Lower lobe of right lung (tissue), 2 donors: ENCODE results near the gene DRC1. TPM values are rescaled to one million over a fixed set of nuclear protein-coding genes. Genes with fewer than 3 reads are reported as not detected.

ENCODE experiments used
- ATAC-seq, 2 donors: fragments of 200-7000 bp; cut with Tn5 transposase; one replicate each; pipeline ENCODE4 v1.9.1; 2020 to 2022; ENCODE audit warnings: mild to moderate bottlenecking in 2 of 2, moderate library complexity in 2 of 2
- DNase-seq: peaks from one replicate; pipeline ENCODE4 v3.0.0-alpha.2; 2020
- H3K27ac ChIP-seq: fragments of 200-600 bp; one replicate; pipeline ENCODE4 v1.8.0; 2022
- H3K27me3 ChIP-seq: fragments of 200-600 bp; one replicate; pipeline ENCODE4 v1.8.0; 2022; ENCODE audit warnings: low read depth
- H3K36me3 ChIP-seq: fragments of 200-600 bp; one replicate; pipeline ENCODE4 v1.8.0; 2022; ENCODE audit warnings: mild to moderate bottlenecking
- H3K4me1 ChIP-seq: fragments of 200-600 bp; one replicate; pipeline ENCODE4 v1.8.0; 2022
- H3K4me3 ChIP-seq: fragments of 200-600 bp; one replicate; pipeline ENCODE4 v1.8.0; 2022; ENCODE audit warnings: mild to moderate bottlenecking
- H3K9me3 ChIP-seq: fragments of 200-600 bp; one replicate; pipeline ENCODE4 v1.8.0; 2022
- intact Hi-C: fragments of 100-400 bp; cut with DNase I; formaldehyde crosslinking; loops from one replicate; pipeline ENCODE4 v1.11.0; 2022
- total RNA-seq: library from RNA; stranded (reverse); fragmentation: NEBNext Ultra II Directional; extraction: Animal tissue kit (Norgen Biotek cat#: 25700); gene quantifications from one replicate; pipeline ENCODE4 v1.2.1, GENCODE V29; 2021
- TF ChIP-seq, protein P1 (sequence below): fragments of 200-600 bp; IDR thresholded peaks from one replicate; pipeline ENCODE4 v1.8.0; 2022; ENCODE audit warnings: antibody characterized with exemption, mild to moderate bottlenecking
- donor health status: DM: no; HTN: yes; CAD: no; lungs with severe emphysema.

Gene DRC1
- total RNA-seq, 1 donor from 2014 or later = 6.8 TPM

DNA sequence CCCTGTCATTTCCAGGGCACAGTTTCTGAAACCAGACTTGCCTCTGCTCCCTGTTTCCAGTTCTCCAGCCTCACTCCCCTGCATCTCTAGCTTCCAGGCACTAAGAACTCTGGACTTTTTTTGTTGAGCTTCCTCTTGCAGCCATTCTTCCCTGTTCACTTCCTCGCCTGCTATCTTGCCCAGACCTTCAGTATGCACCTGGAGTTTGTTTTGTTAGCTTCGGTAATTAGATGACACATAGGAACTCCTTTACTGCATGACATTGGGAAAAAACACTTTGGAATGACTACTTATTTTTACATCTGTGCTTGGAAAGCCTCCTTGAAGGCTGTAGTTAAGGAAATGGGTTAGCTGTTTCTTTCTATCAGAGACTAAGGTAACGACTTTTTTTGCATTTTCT, 41.0 kb downstream of the DRC1 start:
- Histone ChIP-seq H3K36me3 (no peaks in the 10 kb centered on the region), H3K27ac (no peak overlapping the region), H3K27me3 (no peaks in the 10 kb centered on the region), H3K4me1 (no peaks in the 10 kb centered on the region), H3K9me3 (no peaks in the 10 kb centered on the region), H3K4me3 (no peak overlapping the region)
- ATAC-seq (no peak), DNase-seq (no peak)
- intact Hi-C loops = no loop called here
- TF ChIP-seq, protein P1, sequence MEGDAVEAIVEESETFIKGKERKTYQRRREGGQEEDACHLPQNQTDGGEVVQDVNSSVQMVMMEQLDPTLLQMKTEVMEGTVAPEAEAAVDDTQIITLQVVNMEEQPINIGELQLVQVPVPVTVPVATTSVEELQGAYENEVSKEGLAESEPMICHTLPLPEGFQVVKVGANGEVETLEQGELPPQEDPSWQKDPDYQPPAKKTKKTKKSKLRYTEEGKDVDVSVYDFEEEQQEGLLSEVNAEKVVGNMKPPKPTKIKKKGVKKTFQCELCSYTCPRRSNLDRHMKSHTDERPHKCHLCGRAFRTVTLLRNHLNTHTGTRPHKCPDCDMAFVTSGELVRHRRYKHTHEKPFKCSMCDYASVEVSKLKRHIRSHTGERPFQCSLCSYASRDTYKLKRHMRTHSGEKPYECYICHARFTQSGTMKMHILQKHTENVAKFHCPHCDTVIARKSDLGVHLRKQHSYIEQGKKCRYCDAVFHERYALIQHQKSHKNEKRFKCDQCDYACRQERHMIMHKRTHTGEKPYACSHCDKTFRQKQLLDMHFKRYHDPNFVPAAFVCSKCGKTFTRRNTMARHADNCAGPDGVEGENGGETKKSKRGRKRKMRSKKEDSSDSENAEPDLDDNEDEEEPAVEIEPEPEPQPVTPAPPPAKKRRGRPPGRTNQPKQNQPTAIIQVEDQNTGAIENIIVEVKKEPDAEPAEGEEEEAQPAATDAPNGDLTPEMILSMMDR = no peak

DNA sequence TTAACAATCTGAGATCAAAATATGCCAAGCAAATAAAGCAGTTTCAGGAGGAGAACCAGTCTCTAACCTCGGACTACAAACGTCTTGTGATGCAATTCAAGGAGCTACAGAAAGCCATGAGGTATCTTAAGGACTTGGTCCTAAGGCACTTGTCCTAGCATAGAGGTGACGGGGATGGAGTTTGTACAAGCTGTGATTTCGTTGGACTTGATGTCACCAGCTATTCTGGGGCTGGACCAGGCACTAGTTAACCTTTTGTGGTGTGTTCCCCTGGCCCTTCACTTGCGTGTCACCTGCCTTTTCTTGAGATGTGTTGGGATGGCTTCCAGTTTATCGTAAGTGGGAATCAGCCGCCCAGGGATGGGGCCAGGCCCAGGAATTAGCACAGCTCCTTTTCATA, 42.5 kb downstream of the DRC1 start:
- H3K4me1 ChIP-seq = no peaks in the 10 kb centered on the region
- H3K36me3 ChIP-seq = no peaks in the 10 kb centered on the region
- DNase-seq (no peak), ATAC-seq (no peak)
- H3K9me3 ChIP-seq = no peaks in the 10 kb centered on the region
- intact Hi-C loops = no loop called here
- no peak overlapping the region for H3K4me3 ChIP-seq
- TF ChIP-seq, protein P1 = no peak
- H3K27ac ChIP-seq = no peak overlapping the region
- no peaks in the 10 kb centered on the region for H3K27me3 ChIP-seq

GRCh38 chr2:26448651-26449050, 46.9 kb downstream of the DRC1 start:
- no peak for DNase-seq
- TF ChIP-seq, protein P1 = no peak
- Histone ChIP-seq H3K4me1 (no peaks in the 10 kb centered on the region), H3K27ac (no peak overlapping the region), H3K4me3 (no peak overlapping the region), H3K27me3 (no peaks in the 10 kb centered on the region), H3K36me3 (no peaks in the 10 kb centered on the region), H3K9me3 (no peaks in the 10 kb centered on the region)
- ATAC-seq = no peak
- intact Hi-C loops = no loop called here

GRCh38 chr2:26449278-26450030, 47.7 kb downstream of the DRC1 start:
- H3K27ac ChIP-seq = no peak overlapping the region
- no peak overlapping the region for H3K4me3 ChIP-seq
- ATAC-seq (no peak), DNase-seq (no peak)
- no peaks in the 10 kb centered on the region for H3K27me3 ChIP-seq
- no peaks in the 10 kb centered on the region for H3K4me1 ChIP-seq
- H3K9me3 ChIP-seq = no peaks in the 10 kb centered on the region
- no peaks in the 10 kb centered on the region for H3K36me3 ChIP-seq
- TF ChIP-seq, protein P1 = no peak
- intact Hi-C loops = no loop called here

GRCh38 chr2:26450031-26450635, 48.4 kb downstream of the DRC1 start:
- TF ChIP-seq, protein P1 = no peak
- intact Hi-C loops = no loop called here
- H3K9me3 ChIP-seq = no peaks in the 10 kb centered on the region
- ATAC-seq (no peak), DNase-seq (no peak)
- no peaks in the 10 kb centered on the region for H3K4me1 ChIP-seq
- no peak overlapping the region for H3K4me3 ChIP-seq
- H3K27ac ChIP-seq = no peak overlapping the region
- no peaks in the 10 kb centered on the region for H3K27me3 ChIP-seq
- H3K36me3 ChIP-seq = no peaks in the 10 kb centered on the region
